ENCODE results near the gene PMS2.
"Not testable (repeated sequence)": the region's sequence is repeated elsewhere in the genome, so short reads cannot be mapped to it uniquely, and the experiment has no call there.

The PMS2 gene

GRCh38 chr7:5926263-5926870 lies 82.5 kb downstream of the PMS2 start:
- FAIRE-seq; DNase-seq (ENCODE audit: extremely low spot score, insufficient read length, low read depth): not testable (repeated sequence)

- FAIRE-seq; DNase-seq (ENCODE audit: extremely low spot score, insufficient read length, low read depth): not testable (repeated sequence)
Observed at GRCh38 chr7:5924630-5925029, 84.2 kb downstream of the PMS2 start.

GRCh38 chr7:5924180-5924579 lies 84.7 kb downstream of the PMS2 start:
- FAIRE-seq; DNase-seq (ENCODE audit: extremely low spot score, insufficient read length, low read depth): not testable (repeated sequence)

Measured in GM18507 (cell line).